Lung (tissue), 12 donors: Measurements from ENCODE around the gene RNF220. TPM values are rescaled to one million over a fixed set of nuclear protein-coding genes. Genes with fewer than 3 reads are reported as not detected.
"Not testable (repeated sequence)": the region's sequence is repeated elsewhere in the genome, so short reads cannot be mapped to it uniquely, and the experiment has no call there.

Experiments used
- ATAC-seq: fragments of 200-7000 bp; cut with Tn5 transposase; one replicate; pipeline ENCODE4 v1.9.1; 2020; ENCODE audit warnings: moderate number of reproducible peaks; ENCODE audit not compliant: insufficient read depth, low FRiP score
- DNase-seq, 3 donors: peaks; one replicate each; pipeline ENCODE4 v3.0.0-alpha.2; 2013 to 2017
- H3K27ac ChIP-seq, 2 donors: one replicate each; pipeline ENCODE4 v1.5.1; 2013; ENCODE audit warnings: mild to moderate bottlenecking in 2 of 2, moderate library complexity in 2 of 2, control low read depth in 1 of 2, inconsistent platforms in 1 of 2, low read depth in 1 of 2, low read length in 1 of 2
- H3K27me3 ChIP-seq, 3 donors: one replicate each; pipeline ENCODE4 v1.5.1; 2013; ENCODE audit warnings: low read length in 2 of 3; ENCODE audit not compliant: control insufficient read depth in 3 of 3, insufficient read depth in 3 of 3
- H3K36me3 ChIP-seq, 4 donors: one replicate each; pipeline ENCODE4 v1.5.1; 2013; ENCODE audit warnings: low read length in 4 of 4, mild to moderate bottlenecking in 1 of 4, moderate library complexity in 1 of 4; ENCODE audit not compliant: control insufficient read depth in 4 of 4, insufficient read depth in 4 of 4
- H3K4me1 ChIP-seq, 5 donors: one replicate each; pipeline ENCODE4 v1.5.1; 2013; ENCODE audit warnings: low read length in 5 of 5, mild to moderate bottlenecking in 2 of 5, moderate library complexity in 1 of 5; ENCODE audit not compliant: control insufficient read depth in 5 of 5, insufficient read depth in 5 of 5
- H3K4me3 ChIP-seq: one replicate; pipeline ENCODE4 v1.5.1; 2013; ENCODE audit warnings: mild to moderate bottlenecking, control low read depth, moderate library complexity
- H3K9ac ChIP-seq, 2 donors: one replicate each; pipeline ENCODE4 v1.5.1; 2013; ENCODE audit warnings: low read length in 2 of 2, control low read depth in 1 of 2; ENCODE audit not compliant: insufficient read depth in 1 of 2
- H3K9me3 ChIP-seq, 4 donors: one replicate each; pipeline ENCODE4 v1.5.1; 2013; ENCODE audit warnings: low read length in 3 of 4, mild to moderate bottlenecking in 1 of 4, moderate library complexity in 1 of 4; ENCODE audit not compliant: control insufficient read depth in 4 of 4, insufficient read depth in 3 of 4
- WGBS, 2 donors: extraction: QIAGEN DNeasy Blood & Tissue Kit; methylation state at CpG; one replicate each; pipeline ENCODE4 v1.1.7; 2013; 5-methylcytosine and 5-hydroxymethylcytosine counted together
- polyA plus RNA-seq, 2 donors: library from polyadenylated mRNA; stranded (reverse); fragments of 200-250 nt; gene quantifications; one replicate each; pipeline ENCODE4 v1.2.1, GENCODE V29; 2013
- total RNA-seq, 2 donors: library from RNA; depleted of rRNA in 1 of 2; stranded (reverse); fragments of >200 nt in 1 of 2; gene quantifications; one replicate each; pipeline ENCODE4 v1.2.1, GENCODE V29; 2014 to 2021
- TF ChIP-seq, protein P1 (sequence below): IDR thresholded peaks from 2 replicates; pipeline ENCODE4 v1.5.1; 2012; ENCODE audit warnings: mild to moderate bottlenecking; ENCODE audit errors: control extremely low read depth, extremely low read depth
- donor health status: control.
- donor health status: control.
- donor health status: Bipolar disorder and iron deficiency.
- donor health status: healthy.
- donor health status: DM: yes; HTN: yes; CAD: no.

The RNF220 gene
- total and polyA plus RNA-seq, 4 donors, result 44.9 to 75.8 (median 69.5) TPM

DNA sequence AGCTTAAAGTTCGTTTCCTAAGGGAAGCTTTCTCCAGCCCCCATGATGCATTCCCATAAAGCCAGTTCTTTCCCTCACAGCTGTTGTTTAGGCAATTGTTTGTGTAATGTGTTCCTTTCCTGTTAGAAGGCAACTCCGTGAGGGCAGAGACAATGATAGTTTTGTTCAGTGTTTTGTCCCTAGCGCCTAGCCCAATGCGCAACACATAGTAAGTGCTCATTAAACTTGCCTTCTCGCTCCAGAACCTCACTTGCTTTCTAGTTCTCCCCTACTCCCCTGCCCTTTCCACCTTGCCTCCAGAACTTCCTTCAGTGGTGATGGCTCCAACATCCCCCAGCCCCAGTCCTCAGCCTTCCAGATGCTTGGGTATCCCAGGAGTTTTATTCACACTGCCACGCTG is 153.8 kb downstream of the RNF220 start:
- Histone ChIP-seq H3K36me3 (no peaks in the 10 kb centered on the region), H3K4me3 (no peak overlapping the region), H3K9ac (no peak overlapping the region), H3K9me3 (peaks cover 0 to 2% (median 0%) of the 10 kb centered on the region in 4 donors), H3K4me1 (no peaks in the 10 kb centered on the region), H3K27ac (no peak overlapping the region), H3K27me3 (no peaks in the 10 kb centered on the region)
- 69 to 75% methylated on average over 6 of the region's 6 CpGs for WGBS, 2 donors
- TF ChIP-seq, protein P1, sequence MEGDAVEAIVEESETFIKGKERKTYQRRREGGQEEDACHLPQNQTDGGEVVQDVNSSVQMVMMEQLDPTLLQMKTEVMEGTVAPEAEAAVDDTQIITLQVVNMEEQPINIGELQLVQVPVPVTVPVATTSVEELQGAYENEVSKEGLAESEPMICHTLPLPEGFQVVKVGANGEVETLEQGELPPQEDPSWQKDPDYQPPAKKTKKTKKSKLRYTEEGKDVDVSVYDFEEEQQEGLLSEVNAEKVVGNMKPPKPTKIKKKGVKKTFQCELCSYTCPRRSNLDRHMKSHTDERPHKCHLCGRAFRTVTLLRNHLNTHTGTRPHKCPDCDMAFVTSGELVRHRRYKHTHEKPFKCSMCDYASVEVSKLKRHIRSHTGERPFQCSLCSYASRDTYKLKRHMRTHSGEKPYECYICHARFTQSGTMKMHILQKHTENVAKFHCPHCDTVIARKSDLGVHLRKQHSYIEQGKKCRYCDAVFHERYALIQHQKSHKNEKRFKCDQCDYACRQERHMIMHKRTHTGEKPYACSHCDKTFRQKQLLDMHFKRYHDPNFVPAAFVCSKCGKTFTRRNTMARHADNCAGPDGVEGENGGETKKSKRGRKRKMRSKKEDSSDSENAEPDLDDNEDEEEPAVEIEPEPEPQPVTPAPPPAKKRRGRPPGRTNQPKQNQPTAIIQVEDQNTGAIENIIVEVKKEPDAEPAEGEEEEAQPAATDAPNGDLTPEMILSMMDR, result no peak
- DNase-seq (no peak), ATAC-seq (no peak)

DNA sequence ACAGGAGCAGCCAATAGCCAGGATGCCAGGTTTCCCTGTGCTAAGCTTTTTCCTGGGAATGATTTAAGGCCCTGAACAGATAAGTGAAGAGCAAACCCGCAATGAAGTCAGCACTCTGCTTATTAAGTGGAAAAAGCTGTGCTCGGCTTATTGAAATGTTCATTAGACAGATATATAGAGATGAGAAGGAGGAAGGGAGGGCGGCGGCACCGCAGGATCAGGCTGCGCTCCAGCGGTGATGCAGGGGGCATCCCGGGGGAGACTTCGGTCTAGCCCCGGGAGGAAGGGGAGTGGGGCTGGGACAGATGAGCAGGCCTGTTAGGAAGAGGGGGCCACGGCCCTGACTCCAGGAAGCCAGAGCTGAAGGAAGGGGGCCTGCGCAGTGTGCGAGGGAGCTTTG is 154.3 kb downstream of the RNF220 start:
- no peaks in the 10 kb centered on the region for H3K27me3 ChIP-seq
- H3K9me3 ChIP-seq, result peaks cover 0 to 2% (median 0%) of the 10 kb centered on the region in 4 donors
- no peak overlapping the region for H3K9ac ChIP-seq
- WGBS, 2 donors, result 84 to 93% methylated on average over 13 of the region's 13 CpGs
- H3K36me3 ChIP-seq, result no peaks in the 10 kb centered on the region
- TF ChIP-seq, protein P1, result no peak
- DNase-seq (no peak), ATAC-seq (no peak)
- no peak overlapping the region for H3K4me3 ChIP-seq
- H3K27ac ChIP-seq, result no peak overlapping the region
- no peaks in the 10 kb centered on the region for H3K4me1 ChIP-seq

DNA sequence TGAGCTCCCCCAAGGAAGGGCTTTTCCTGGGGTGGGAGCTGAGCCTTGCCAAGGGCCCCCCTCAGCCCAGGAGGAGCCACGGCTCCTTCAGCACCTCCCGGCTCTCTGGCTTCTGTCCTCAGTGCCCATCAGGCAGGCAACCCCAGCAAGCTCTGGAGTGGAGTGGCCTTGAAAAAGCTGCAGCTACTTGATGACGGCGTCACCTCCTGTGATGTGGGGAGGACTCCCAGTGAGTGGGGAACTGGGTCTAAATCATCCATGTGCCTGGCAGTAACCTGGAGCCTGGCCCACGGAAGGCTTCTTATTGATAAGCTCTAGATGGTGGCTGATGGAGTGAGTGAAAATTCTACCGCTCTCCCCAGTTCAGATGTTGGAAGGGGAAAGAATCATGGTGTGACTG is 154.9 kb downstream of the RNF220 start:
- 82 to 84% methylated on average over 6 of the region's 6 CpGs for WGBS, 2 donors
- no peak overlapping the region for H3K4me3 ChIP-seq

DNA sequence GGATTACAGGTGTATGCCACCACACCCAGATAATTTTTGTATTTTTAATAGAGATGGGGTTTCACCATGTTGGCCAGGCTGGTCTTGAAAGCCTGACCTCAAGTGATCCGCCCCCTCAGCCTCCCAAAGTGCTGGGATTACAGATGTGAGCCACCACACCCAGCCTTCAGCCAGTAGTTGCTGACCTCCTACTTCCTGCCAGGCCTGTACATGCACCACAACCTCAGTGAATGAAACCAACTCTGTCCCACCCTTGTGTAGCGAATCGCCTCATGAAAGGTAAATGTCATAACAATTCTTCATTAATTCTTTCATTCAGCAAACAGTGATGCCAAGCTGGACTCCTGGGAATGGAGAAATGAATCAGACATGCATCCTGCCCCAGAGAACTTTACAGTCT is 155.6 kb downstream of the RNF220 start:
- H3K4me1 ChIP-seq, H3K9me3 ChIP-seq, H3K27ac ChIP-seq, H3K36me3 ChIP-seq, H3K4me3 ChIP-seq, ATAC-seq, H3K27me3 ChIP-seq, DNase-seq, H3K9ac ChIP-seq: not testable (repeated sequence)
- 84% methylated on average over 3 of the region's 3 CpGs for WGBS, 2 donors

More for the DNA sequence above, 154.9 kb downstream of the RNF220 start:
- TF ChIP-seq, protein P1, result no peak
- Histone ChIP-seq H3K36me3 (no peaks in the 10 kb centered on the region), H3K27me3 (no peaks in the 10 kb centered on the region), H3K27ac (no peak overlapping the region), H3K9ac (no peak overlapping the region), H3K9me3 (no peaks in the 10 kb centered on the region), H3K4me1 (no peaks in the 10 kb centered on the region)
- no peak for ATAC-seq
- DNase-seq, result no peak
